Measurements from ENCODE around the gene POLR2E. TPM values are rescaled to one million over a fixed set of nuclear protein-coding genes. Genes with fewer than 3 reads are reported as not detected.
A peak's percentile ranks its signal among the peaks of the same experiment; 100 is the strongest.

POLR2E gene
- total RNA-seq, 1 experiment from 2014 or later: 141 TPM

GRCh38 chr19:1069009-1069779 is 26.0 kb downstream of the POLR2E start:
- DNase-seq: no peak
- Mint-ChIP-seq H3K4me3 (ENCODE audit: low read depth, unreplicated experiment) (no peak overlapping the region), H3K36me3 (ENCODE audit: insufficient read depth, unreplicated experiment) (peaks cover 27% of the 10 kb centered on the region), H3K27ac (ENCODE audit: unreplicated experiment) (no peak overlapping the region), H3K27me3 (ENCODE audit: unreplicated experiment) (no peaks in the 10 kb centered on the region), H3K4me1 (ENCODE audit: low read depth, unreplicated experiment) (peaks cover 10% of the 10 kb centered on the region), H3K9me3 (ENCODE audit: low read depth, unreplicated experiment) (no peaks in the 10 kb centered on the region)
- no TSS peak for BruUV-seq (replicated peaks)
- intact Hi-C loops (cut with micrococcal nuclease; ENCODE audit: unreplicated experiment): no loop called here
- CTCF ChIA-PET: no interaction called here
- no peak for TF ChIP-seq CTCF (IDR thresholded peaks at IDR 0.05; ENCODE audit: unreplicated experiment)

- no peak overlapping the region for H3K27ac Mint-ChIP-seq (ENCODE audit: unreplicated experiment)
These were observed 26.9 kb downstream of the POLR2E start for GRCh38 chr19:1068009-1069001.

GRCh38 chr19:1067341-1067957 is 27.7 kb downstream of the POLR2E start:
- Mint-ChIP-seq H3K27me3 (ENCODE audit: unreplicated experiment) (no peaks in the 10 kb centered on the region), H3K9me3 (ENCODE audit: low read depth, unreplicated experiment) (no peaks in the 10 kb centered on the region), H3K27ac (ENCODE audit: unreplicated experiment) (no peak overlapping the region), H3K36me3 (ENCODE audit: insufficient read depth, unreplicated experiment) (peaks cover 33% of the 10 kb centered on the region), H3K4me1 (ENCODE audit: low read depth, unreplicated experiment) (peaks cover 10% of the 10 kb centered on the region), H3K4me3 (ENCODE audit: low read depth, unreplicated experiment) (peak overlapping the region; percentile 58)
- BruUV-seq (replicated peaks): no TSS peak
- intact Hi-C loops (cut with micrococcal nuclease; ENCODE audit: unreplicated experiment): no loop called here
- no peak for DNase-seq
- CTCF ChIA-PET: interaction anchor here (0.7 kb wide), 1 partner anchor 34 kb away, joined by 5 read pairs; no protein-coding TSS in a partner anchor
- no peak for TF ChIP-seq CTCF (IDR thresholded peaks at IDR 0.05; ENCODE audit: unreplicated experiment)

More at GRCh38 chr19:1068009-1069001, 26.9 kb downstream of the POLR2E start:
- intact Hi-C loops (cut with micrococcal nuclease; ENCODE audit: unreplicated experiment): no loop called here
- Mint-ChIP-seq H3K4me3 (ENCODE audit: low read depth, unreplicated experiment) (peak overlapping the region; percentile 58), H3K9me3 (ENCODE audit: low read depth, unreplicated experiment) (no peaks in the 10 kb centered on the region), H3K4me1 (ENCODE audit: low read depth, unreplicated experiment) (peaks cover 10% of the 10 kb centered on the region), H3K36me3 (ENCODE audit: insufficient read depth, unreplicated experiment) (peaks cover 31% of the 10 kb centered on the region), H3K27me3 (ENCODE audit: unreplicated experiment) (no peaks in the 10 kb centered on the region)
- DNase-seq: no peak
- TF ChIP-seq CTCF (IDR thresholded peaks at IDR 0.05; ENCODE audit: unreplicated experiment): no peak
- CTCF ChIA-PET: no interaction called here
- BruUV-seq (replicated peaks): no TSS peak

GRCh38 chr19:1066748-1067340 is 28.3 kb downstream of the POLR2E start, which contains the start of gene ARHGAP45:
ARHGAP45 (plus strand) TSS chr19:1067167; CDS start chr19:1067406, 239 bp downstream.
- H3K27me3 Mint-ChIP-seq (ENCODE audit: unreplicated experiment): no peaks in the 10 kb centered on the region
- TF ChIP-seq CTCF (IDR thresholded peaks at IDR 0.05; ENCODE audit: unreplicated experiment): no peak

More at GRCh38 chr19:1066748-1067340, 28.3 kb downstream of the POLR2E start, which contains the start of gene ARHGAP45:
- DNase-seq: peak; percentile 49
- BruUV-seq (replicated peaks): no TSS peak
- H3K4me3 Mint-ChIP-seq (ENCODE audit: low read depth, unreplicated experiment): peak within 1 kb of the TSS; percentile 58
- intact Hi-C loops (cut with micrococcal nuclease; ENCODE audit: unreplicated experiment): no loop called here
- H3K36me3 Mint-ChIP-seq (ENCODE audit: insufficient read depth, unreplicated experiment): peaks cover 38% of the 10 kb centered on the region
- no peak within 1 kb of the TSS for H3K27ac Mint-ChIP-seq (ENCODE audit: unreplicated experiment)
- H3K9me3 Mint-ChIP-seq (ENCODE audit: low read depth, unreplicated experiment): no peaks in the 10 kb centered on the region
- H3K4me1 Mint-ChIP-seq (ENCODE audit: low read depth, unreplicated experiment): peaks cover 10% of the 10 kb centered on the region
- CTCF ChIA-PET: interaction anchor here (0.5 to 0.7 kb wide), 2 partner anchors 33 to 35 kb away, joined by 3 to 5 read pairs; no protein-coding TSS in a partner anchor
